ENCODE measurements around the gene PNPT1.
A peak's percentile ranks its signal among the peaks of the same experiment; 100 is the strongest.
"Not testable (repeated sequence)": the region's sequence is repeated elsewhere in the genome, so short reads cannot be mapped to it uniquely, and the experiment has no call there.

The PNPT1 gene

DNA sequence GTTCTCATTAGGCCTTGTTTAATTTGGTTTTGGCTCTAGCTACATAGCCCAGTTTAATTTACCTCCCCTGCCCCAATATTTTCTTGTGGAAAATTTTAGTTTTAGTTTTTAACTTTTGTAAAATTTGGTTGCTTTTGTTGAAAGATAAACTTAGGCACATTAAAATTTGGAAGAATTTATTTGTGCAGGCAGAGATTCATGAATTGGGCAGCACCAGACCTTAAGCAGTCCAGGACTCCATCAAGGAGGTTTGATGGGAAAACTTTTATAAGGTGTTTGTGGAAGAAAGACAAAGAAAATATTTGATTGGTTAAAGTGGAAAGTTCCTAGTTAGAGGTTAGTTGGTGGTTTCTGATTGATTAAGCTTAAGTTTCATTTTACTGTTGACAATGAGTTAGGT lies 16.4 kb upstream of the PNPT1 start:
- DNase-seq (ENCODE audit: low read depth), result no peak
- no peak overlapping the region for H3K4me3 ChIP-seq (ENCODE audit: low read length)
- TF ChIP-seq CTCF (conservative IDR thresholded peaks at IDR 0.05; ENCODE audit: low read length), result no peak

DNA sequence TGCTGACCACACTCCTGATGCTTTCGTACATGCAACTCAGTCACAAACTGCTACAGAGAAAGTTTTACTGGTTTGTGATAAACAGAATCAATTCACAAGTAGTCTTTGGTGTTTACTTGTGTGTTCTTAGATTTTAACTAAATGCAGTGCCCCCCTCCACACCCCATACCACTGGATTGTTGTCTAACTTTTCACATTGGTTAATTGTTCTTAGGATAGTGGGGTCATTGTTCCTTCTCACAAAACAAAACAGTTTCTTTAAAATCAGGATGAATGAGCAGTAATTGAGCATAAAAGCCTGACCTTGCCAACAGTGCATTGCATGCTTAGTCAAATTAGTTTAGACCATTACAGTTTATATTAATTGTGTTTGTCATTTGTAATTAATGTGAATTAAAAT lies 14.1 kb upstream of the PNPT1 start:
- no peak for DNase-seq (ENCODE audit: low read depth)
- TF ChIP-seq CTCF (conservative IDR thresholded peaks at IDR 0.05; ENCODE audit: low read length), result no peak
- H3K4me3 ChIP-seq (ENCODE audit: low read length), result no peak overlapping the region

DNA sequence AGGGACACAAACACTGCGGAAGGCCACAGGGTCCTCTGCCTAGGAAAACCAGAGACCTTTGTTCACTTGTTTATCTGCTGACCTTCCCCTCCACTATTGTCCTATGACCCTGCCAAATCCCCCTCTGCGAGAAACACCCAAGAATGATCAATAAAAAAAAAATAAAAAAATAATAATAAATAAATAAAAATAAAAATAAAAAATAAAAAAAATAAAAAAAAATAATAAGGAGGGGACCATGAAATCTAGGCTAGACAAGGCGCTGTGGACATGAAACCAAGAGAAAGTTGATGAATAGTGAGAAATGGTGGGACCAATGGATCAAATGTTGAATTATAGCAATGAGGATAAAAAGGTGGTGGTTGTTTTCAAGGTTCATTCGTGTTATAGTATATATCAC lies 12.6 kb upstream of the PNPT1 start:
- not testable (repeated sequence) for H3K4me3 ChIP-seq (ENCODE audit: low read length); DNase-seq (ENCODE audit: low read depth)

DNA sequence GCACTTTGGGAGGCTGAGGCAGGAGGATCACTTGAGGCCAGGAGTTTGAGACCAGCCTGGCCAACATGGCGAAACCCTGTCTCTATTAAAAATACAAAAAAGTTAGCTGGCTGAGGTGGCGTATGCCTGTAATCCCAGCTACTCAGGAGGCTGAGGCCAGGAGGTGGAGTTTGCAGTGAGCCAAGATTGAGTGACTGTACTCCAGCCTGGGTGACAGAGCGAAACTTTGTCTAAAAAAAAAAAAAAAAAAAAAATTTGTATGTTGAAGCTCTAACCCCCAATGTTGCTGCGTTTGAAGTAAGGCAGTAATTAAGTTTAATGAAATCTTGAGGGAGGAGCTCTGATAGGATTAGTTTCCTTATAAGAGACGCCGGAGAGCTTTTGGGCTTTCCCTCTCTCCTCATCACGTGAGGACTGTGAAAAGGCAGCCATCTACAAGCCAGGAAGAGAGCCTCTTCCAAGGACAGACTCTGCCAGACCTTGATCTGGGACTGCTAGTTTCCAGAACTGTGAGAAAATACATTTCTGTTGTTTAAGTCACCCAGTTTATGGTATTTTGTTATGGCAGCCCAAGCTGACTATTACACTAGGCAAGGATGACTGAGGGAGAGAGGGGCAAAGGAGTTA lies 11.5 kb upstream of the PNPT1 start:
- no peak for TF ChIP-seq CTCF (conservative IDR thresholded peaks at IDR 0.05; ENCODE audit: low read length)
- no peak overlapping the region for H3K4me3 ChIP-seq (ENCODE audit: low read length)
- DNase-seq (ENCODE audit: low read depth), result no peak

DNA sequence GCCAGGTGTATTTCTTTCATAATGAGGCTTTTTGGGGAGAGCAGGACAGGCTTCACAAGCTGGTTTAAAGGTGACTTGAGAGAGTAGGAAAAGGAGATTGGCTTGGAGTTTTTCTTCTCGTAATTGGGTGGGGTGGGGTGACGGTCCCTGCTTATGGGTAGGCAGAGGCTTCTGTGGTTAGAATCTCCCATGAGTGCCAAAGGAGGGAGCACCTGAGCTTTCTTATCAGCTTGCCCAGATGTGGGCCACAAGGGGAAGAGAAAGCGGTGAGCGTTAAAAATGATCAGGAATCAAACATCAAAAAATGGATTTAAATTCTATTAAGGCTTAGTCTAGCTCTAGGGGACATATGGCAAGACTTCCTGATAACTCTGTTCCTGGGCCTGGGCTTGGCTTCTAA lies 9.7 kb upstream of the PNPT1 start:
- no peak for TF ChIP-seq CTCF (conservative IDR thresholded peaks at IDR 0.05; ENCODE audit: low read length)
- no peak for DNase-seq (ENCODE audit: low read depth)
- no peak overlapping the region for H3K4me3 ChIP-seq (ENCODE audit: low read length)

GRCh38 chr2:55692740-55693139 lies 904 bp downstream of the PNPT1 start:
- DNase-seq (ENCODE audit: low read depth), result not testable (repeated sequence)
- peak overlapping the region; percentile 84 for H3K4me3 ChIP-seq (ENCODE audit: low read length)

GRCh38 chr2:55672630-55673029 lies 21.0 kb downstream of the PNPT1 start:
- no peak for TF ChIP-seq CTCF (conservative IDR thresholded peaks at IDR 0.05; ENCODE audit: low read length)
- H3K4me3 ChIP-seq (ENCODE audit: low read length), result no peak overlapping the region
- peak; percentile 77 for DNase-seq (ENCODE audit: low read depth)

- no peak for TF ChIP-seq CTCF (conservative IDR thresholded peaks at IDR 0.05; ENCODE audit: low read length)
- DNase-seq (ENCODE audit: low read depth), result no peak
- H3K4me3 ChIP-seq (ENCODE audit: low read length), result no peak overlapping the region
Measured at GRCh38 chr2:55668956-55669355, 24.7 kb downstream of the PNPT1 start.
